MCF 10A (cell line): ENCODE data around the gene PALLD. TPM values are rescaled to one million over a fixed set of nuclear protein-coding genes. Genes with fewer than 3 reads are reported as not detected.

Source experiments
- BruUV-seq: library from RNA; stranded (reverse); fragments of 400-500 nt; replicated peaks from 2 replicates; lab custom pipeline; 2021; lab: Mats Ljungman, UMichigan
- CTCF ChIA-PET: fragments of 300-600 bp; sonication (Branson Sonifier 250); formaldehyde crosslinking; extraction: SDS; loops from one replicate; lab custom pipeline; 2021; ENCODE audit warnings: antibody characterized with exemption, inconsistent platforms; lab: Yijun Ruan, JAX
- POLR2A ChIA-PET: fragments of 300-600, 350-650 bp; sonication (Branson Sonifier 250); formaldehyde crosslinking; extraction: SDS; loops from one replicate; lab custom pipeline; 2020; ENCODE audit warnings: antibody characterized with exemption, inconsistent platforms; lab: Yijun Ruan, JAX
- DNase-seq: peaks from one replicate; pipeline ENCODE4 v3.0.0-alpha.2; 2018; ENCODE audit not compliant: unreplicated experiment
- H3K27ac Mint-ChIP-seq: one replicate; pipeline ENCODE4 v1.8.0; 2022; ENCODE audit warnings: mild to moderate bottlenecking, low read depth, mixed read lengths; ENCODE audit not compliant: unreplicated experiment
- H3K27me3 Mint-ChIP-seq: one replicate; pipeline ENCODE4 v1.8.0; 2022; ENCODE audit warnings: mixed read lengths; ENCODE audit not compliant: insufficient read depth, unreplicated experiment
- H3K36me3 Mint-ChIP-seq: one replicate; pipeline ENCODE4 v1.8.0; 2022; ENCODE audit warnings: mild to moderate bottlenecking, moderate library complexity, mixed read lengths; ENCODE audit not compliant: insufficient read depth, unreplicated experiment
- H3K4me1 Mint-ChIP-seq: one replicate; pipeline ENCODE4 v1.8.0; 2022; ENCODE audit warnings: mixed read lengths; ENCODE audit not compliant: insufficient read depth, unreplicated experiment
- H3K4me3 Mint-ChIP-seq: one replicate; pipeline ENCODE4 v1.8.0; 2022; ENCODE audit warnings: mild to moderate bottlenecking, moderate library complexity, mixed read lengths; ENCODE audit not compliant: unreplicated experiment
- H3K9me3 Mint-ChIP-seq: one replicate; pipeline ENCODE4 v1.8.0; 2022; ENCODE audit warnings: mixed read lengths; ENCODE audit not compliant: unreplicated experiment
- intact Hi-C: fragments of 100-400 bp; cut with micrococcal nuclease; formaldehyde crosslinking; loops from 2 replicates; pipeline ENCODE4 v1.14.1; 2022
- total RNA-seq: library from RNA; stranded (reverse); gene quantifications from 2 replicates; pipeline ENCODE4 v1.2.3, GENCODE V29; 2022
- TF ChIP-seq, protein P1 (sequence below): fragments of 200-600 bp; IDR thresholded peaks from one replicate; pipeline ENCODE4 v1.8.0; 2022; ENCODE audit warnings: antibody characterized with exemption, mild to moderate bottlenecking; ENCODE audit not compliant: unreplicated experiment

PALLD gene
- total RNA-seq, 1 experiment from 2014 or later, result 191 TPM

DNA sequence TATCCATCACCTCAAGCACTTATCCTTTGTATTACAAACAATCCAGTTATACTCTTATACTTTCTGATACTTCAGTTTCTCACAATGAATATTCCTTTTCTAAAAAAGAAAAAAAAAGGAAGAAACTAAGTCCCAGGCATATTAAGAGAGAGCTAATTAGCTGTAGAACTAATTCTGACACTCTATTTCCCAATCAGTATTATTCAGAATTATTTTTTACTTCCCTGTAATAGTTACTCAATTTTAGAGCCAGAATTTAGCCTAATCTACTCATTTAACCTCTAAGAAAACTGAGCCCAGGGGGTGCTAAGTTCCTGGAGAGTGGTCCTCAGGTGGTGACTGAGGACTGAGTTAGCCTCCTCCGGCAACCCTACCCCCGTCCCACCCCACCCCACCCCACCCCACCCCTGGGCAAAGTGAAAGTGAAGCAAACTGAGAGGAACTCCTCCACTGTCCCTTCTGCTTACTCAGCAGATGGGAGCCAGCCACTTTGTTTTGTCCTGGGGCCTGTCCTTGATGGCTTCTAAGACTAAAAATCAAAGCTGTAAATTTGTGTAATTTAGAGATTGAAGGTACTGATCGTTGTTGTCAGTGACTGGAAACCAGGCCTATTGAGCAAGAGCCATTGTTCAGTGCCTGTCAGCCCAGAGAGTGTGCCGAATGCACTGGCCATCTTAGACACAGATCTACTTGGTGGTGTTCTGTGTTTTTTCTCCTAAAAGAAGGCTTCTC lies 351.1 kb downstream of the PALLD start:
- H3K4me3 Mint-ChIP-seq, result peak overlapping the region; percentile 65
- peak overlapping the region; percentile 93 for H3K27ac Mint-ChIP-seq
- ChIA-PET POLR2A (interaction anchor here (0.7 to 6.5 kb wide), 14 partner anchors 8 to 259 kb away, joined by 3 to 74 read pairs (median 5); no protein-coding TSS in a partner anchor), CTCF (interaction anchor here (0.6 to 2.9 kb wide), 8 partner anchors 9 to 719 kb away, joined by 3 to 22 read pairs (median 4); no protein-coding TSS in a partner anchor)
- peaks cover 85% of the 10 kb centered on the region for H3K36me3 Mint-ChIP-seq
- intact Hi-C loops, result no loop called here
- peaks cover 38% of the 10 kb centered on the region for H3K4me1 Mint-ChIP-seq
- peak; percentile 57 for DNase-seq
- H3K27me3 Mint-ChIP-seq, result no peaks in the 10 kb centered on the region
- TF ChIP-seq, protein P1, sequence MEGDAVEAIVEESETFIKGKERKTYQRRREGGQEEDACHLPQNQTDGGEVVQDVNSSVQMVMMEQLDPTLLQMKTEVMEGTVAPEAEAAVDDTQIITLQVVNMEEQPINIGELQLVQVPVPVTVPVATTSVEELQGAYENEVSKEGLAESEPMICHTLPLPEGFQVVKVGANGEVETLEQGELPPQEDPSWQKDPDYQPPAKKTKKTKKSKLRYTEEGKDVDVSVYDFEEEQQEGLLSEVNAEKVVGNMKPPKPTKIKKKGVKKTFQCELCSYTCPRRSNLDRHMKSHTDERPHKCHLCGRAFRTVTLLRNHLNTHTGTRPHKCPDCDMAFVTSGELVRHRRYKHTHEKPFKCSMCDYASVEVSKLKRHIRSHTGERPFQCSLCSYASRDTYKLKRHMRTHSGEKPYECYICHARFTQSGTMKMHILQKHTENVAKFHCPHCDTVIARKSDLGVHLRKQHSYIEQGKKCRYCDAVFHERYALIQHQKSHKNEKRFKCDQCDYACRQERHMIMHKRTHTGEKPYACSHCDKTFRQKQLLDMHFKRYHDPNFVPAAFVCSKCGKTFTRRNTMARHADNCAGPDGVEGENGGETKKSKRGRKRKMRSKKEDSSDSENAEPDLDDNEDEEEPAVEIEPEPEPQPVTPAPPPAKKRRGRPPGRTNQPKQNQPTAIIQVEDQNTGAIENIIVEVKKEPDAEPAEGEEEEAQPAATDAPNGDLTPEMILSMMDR, result no peak
- no TSS peak for BruUV-seq
- H3K9me3 Mint-ChIP-seq, result no peaks in the 10 kb centered on the region

DNA sequence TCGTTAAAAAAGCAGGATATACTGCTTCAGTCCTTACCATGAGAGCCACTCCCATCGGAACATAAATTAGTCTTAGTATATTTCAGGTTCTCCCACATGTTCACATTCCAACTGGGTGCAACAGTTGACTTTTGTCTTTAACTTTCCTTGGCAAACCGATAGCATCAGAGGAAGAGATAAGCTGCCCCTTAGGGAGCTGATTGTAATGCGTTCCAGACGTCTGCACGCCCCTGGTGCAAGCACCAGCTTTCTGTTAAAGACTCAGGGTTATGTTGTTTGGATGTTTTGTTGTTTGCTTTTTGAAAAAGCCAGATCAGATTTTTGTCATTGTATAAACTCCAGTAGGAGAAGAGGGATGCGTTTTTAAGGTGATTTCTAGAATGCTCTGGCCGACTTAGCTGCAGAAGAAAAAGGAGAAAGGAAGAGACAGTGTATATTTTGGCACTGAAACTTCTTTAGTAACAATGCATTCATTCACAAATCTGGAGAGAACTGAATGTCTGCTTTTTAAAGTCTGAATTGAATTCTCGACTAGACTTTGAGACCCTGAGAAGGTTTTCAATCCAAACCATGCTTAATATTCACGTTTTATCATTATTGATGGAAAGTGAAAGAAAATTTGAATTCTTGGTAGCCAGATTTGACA lies 352.3 kb downstream of the PALLD start:
- intact Hi-C loops, result no loop called here
- Mint-ChIP-seq H3K4me1 (peaks cover 39% of the 10 kb centered on the region), H3K36me3 (peaks cover 85% of the 10 kb centered on the region), H3K4me3 (peak overlapping the region; percentile 65), H3K9me3 (no peaks in the 10 kb centered on the region), H3K27me3 (no peaks in the 10 kb centered on the region), H3K27ac (peak overlapping the region; percentile 93)
- ChIA-PET POLR2A (interaction anchor here (0.5 to 6.5 kb wide), 14 partner anchors 9 to 339 kb away, joined by 3 to 74 read pairs (median 4); no protein-coding TSS in a partner anchor), CTCF (interaction anchor here (0.6 to 2.9 kb wide), 8 partner anchors 15 to 718 kb away, joined by 3 to 22 read pairs (median 4); no protein-coding TSS in a partner anchor)
- no TSS peak for BruUV-seq
- TF ChIP-seq, protein P1, result no peak
- DNase-seq, result no peak

DNA sequence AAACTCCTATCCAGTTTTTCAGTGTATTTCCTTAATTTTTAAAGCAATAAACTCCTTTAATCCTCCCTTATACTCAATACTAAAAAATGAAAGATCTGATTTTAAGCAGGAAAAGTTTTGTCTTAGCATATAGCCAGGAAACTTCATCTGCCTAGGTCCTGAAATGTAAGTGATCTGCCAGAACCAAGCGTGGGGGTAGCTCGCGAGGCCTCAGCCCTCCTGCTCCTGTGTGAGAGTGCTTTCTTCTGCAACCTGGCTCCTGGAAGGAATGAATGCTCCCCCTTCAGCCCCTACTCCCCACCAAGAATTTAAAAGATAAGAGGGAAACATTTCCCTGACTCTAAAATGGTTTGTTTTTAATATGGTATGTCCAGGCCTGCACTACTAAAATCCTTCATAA lies 353.1 kb downstream of the PALLD start:
- DNase-seq, result no peak
- no peaks in the 10 kb centered on the region for H3K9me3 Mint-ChIP-seq
- peaks cover 35% of the 10 kb centered on the region for H3K4me1 Mint-ChIP-seq
- peak overlapping the region; percentile 65 for H3K4me3 Mint-ChIP-seq
- TF ChIP-seq, protein P1, result no peak
- peak overlapping the region; percentile 93 for H3K27ac Mint-ChIP-seq
- peaks cover 86% of the 10 kb centered on the region for H3K36me3 Mint-ChIP-seq
- intact Hi-C loops, result no loop called here
- no TSS peak for BruUV-seq
- H3K27me3 Mint-ChIP-seq, result no peaks in the 10 kb centered on the region
- ChIA-PET POLR2A (interaction anchor here (0.6 to 6.5 kb wide), 2 partner anchors 12 to 18 kb away, joined by 4 to 74 read pairs; no protein-coding TSS in a partner anchor), CTCF (interaction anchor here (1.0 to 2.9 kb wide), 4 partner anchors 17 to 265 kb away, joined by 4 to 22 read pairs (median 6); no protein-coding TSS in a partner anchor)

DNA sequence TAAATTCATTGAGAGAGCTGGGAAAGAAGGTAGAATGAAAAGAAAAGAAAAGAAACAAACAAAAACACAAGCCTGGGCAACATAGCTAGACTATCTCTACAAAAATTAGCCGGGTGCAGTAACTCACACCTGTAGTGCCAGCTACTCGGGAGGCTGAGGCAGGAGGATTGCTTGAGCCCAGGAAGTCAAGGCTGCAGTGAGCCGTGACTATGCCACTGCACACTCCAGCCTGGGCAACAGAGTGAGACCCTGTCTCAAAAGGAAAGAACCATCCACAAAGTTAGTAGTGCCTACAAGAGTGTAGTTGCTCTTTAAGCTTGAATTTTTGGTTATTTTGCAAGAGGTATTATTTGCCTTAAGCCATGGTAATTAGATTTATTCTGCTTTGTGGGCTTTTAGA lies 355.5 kb downstream of the PALLD start:
- Mint-ChIP-seq H3K36me3 (peaks cover 88% of the 10 kb centered on the region), H3K27ac (no peak overlapping the region), H3K4me3 (no peak overlapping the region), H3K27me3 (no peaks in the 10 kb centered on the region), H3K9me3 (no peaks in the 10 kb centered on the region), H3K4me1 (peaks cover 35% of the 10 kb centered on the region)
- CTCF ChIA-PET, result interaction anchor here (0.7 to 1.4 kb wide), 5 partner anchors 11 to 267 kb away, joined by 3 to 7 read pairs (median 4); no protein-coding TSS in a partner anchor
- POLR2A ChIA-PET, result interaction anchor here (0.6 to 1.7 kb wide), 6 partner anchors 8 to 132 kb away, joined by 3 to 7 read pairs (median 4); no protein-coding TSS in a partner anchor
- TF ChIP-seq, protein P1, result no peak
- intact Hi-C loops, result no loop called here
- BruUV-seq, result no TSS peak
- no peak for DNase-seq
